Activated naive CD8-positive, alpha-beta T cell treated with anti-CD3 and anti-CD28 coated beads, Interleukin-2, amount 50 U/mL, for 16 hours (primary cell): ENCODE results near the gene SCG3.

Experiments
- DNase-seq: peaks from one replicate; pipeline ENCODE4 v3.0.0-alpha.2; 2020; ENCODE audit warnings: low read depth, low spot score

SCG3 gene

DNA sequence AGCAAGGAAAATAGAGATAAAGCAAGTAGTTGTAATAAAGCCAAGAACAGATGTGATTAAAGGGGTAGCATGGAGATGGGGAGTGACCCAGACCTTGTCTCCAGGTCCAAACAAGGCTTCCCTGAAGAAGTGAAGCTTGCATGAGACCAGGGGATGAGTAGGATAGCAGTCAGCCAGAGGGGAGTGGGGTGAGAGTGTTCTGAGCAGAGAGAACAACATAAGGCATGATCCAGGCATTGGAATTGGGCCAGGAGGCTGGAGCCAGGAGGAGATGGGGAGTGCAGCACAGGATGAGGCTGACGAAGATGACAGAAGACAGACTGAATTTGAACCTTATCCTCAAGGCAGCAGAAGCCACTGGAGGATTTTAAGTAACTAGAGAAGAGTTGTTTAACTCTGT is 77.3 kb downstream of the SCG3 start:
- no peak for DNase-seq

DNA sequence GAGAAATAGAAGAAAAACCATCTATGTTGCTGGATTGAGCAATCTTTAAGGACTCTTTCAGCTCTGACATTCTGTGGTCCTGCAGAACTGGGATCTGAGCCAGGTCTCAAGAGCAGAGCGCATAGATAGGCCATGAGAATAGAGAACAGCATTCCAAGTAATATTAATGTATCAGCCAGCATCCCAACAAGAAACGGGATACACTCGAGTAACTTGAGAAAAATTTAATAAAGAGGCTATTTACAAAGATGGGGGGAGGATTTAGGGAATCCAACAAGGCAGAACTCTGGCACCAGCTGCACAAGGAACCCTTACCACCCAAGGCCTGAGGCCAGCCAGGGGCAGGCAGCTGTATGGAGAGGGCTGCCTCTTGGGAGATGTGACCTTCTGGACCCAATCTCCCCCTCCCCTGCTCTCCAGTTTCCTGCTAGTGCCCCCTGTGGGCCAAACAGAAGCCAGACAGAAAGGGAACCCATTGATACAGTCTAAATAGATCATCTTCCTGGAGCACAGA is 78.3 kb downstream of the SCG3 start:
- no peak for DNase-seq

DNA sequence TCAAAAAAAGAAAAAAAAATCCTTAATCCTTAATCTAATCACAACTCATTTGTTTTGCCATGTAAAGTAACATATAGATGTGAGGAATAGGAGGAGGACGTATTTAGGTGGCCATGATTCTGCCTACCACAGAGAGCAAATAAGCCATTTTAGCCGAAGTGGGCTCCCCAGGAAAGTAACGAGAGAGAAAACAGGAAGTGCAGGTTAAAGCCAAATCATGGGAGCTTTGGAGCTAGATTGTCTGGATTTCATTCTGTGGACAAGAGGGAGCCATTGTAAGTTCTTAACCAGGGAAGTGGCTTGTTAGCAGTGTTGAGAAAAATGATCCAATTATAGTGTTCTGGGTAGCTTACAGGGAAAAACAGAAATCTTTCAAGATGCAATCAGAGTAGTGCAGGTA is 79.5 kb downstream of the SCG3 start:
- no peak for DNase-seq

DNA sequence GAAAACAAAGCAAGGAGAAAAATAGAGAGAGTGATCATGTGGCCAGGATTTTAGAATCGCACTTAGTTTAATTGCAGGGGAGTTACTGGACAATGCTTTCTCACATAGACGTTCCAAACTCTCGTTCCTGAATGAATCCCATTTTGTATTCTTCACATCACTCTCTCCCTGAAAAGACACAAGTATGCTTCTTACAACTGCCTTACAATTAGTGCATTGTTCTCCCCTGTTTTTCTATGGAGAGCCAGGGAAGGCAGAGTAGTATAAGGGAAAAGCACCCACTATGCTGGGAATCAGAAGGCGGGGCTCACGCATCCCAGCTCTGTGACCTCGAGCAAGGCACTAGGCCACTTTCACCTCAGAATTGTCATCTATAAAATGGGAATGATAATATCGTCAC is 84.4 kb downstream of the SCG3 start:
- no peak for DNase-seq

DNA sequence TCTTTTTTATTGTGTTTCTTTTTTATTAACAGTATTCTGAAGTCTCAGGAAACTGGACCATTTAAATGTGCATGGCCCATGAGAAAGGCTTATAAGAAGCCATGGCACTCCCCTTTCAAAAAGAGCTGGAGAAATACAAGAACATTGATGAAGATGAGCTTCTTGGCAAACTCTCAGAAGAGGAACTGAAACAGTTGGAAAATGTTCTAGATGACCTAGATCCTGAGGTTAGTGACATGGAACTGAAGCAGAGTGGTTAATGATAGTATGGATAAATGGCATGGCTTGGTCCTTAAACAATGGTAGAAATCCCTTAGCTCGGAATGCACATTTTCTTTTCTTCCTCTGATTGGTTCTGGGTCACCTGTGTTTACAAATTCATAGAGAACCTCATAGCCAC is 85.0 kb downstream of the SCG3 start:
- no peak for DNase-seq

DNA sequence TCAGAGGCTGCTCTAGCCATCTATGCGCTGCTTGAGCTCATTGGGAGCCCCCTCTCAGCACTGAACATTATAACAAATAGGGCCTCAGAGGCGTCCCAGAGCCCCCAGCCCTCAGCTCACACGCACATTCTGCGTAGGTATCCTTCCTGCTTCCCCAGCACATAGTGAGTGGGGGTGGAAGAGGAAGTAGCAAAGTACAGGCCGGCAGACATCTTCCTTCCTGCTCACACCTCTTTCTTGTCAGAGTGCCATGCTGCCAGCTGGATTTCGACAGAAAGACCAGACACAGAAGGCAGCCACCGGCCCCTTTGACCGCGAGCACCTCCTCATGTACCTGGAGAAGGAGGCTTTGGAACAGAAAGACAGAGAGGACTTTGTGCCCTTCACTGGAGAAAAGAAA is 86.7 kb downstream of the SCG3 start:
- no peak for DNase-seq
